ENCODE data around the gene NAV2. TPM values are rescaled to one million over a fixed set of nuclear protein-coding genes. Genes with fewer than 3 reads are reported as not detected.

The NAV2 gene
- total and polyA plus RNA-seq, 4 experiments from 2014 or later, result 1.1 to 6.2 (median 4.2) TPM; not detected in 1

DNA sequence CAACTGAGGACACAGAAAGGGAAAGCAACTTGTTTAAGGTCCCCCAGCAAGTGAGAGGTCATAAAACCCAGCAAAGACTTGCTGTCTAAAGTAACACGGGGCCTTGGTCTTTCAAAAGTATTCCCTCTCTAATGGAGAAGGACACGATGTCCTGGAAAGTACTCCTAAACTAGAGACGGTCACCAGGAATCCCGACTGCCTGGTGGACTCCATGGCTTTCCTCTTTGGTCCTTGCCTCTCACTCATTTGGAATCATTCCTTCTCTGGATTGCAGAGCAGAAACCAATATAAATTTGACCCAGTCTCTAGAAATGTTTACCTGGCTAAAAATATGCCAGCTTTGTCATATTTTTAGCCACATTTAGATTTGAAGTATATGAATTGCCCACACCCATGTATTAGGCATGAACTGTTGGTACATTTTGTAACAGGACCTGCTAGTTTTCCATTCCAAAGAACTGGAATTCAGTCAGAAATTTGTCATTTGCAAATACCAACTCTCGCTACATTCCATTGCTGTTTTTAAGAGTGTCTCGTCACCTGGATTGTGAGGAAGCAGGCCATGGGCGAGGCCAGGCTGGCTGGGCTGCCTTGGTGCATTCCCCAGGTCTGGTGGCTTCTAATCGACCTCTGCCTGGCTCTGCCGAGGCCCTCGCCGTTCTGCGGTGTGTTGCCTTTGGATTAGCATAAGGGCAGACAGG, 12.9 kb downstream of the NAV2 start:
- H3K27me3 Mint-ChIP-seq, result no peaks in the 10 kb centered on the region
- intact Hi-C loops (cut with micrococcal nuclease), result loop anchor here (10.0 kb wide), 1 partner anchor 639 kb away; the partner anchor contains the start of gene HTATIP2
- H3K4me1 Mint-ChIP-seq, result peaks cover 29 to 59% (median 35%) of the 10 kb centered on the region in 4 donors
- peaks cover 0 to 2% (median 0%) of the 10 kb centered on the region in 8 donors for H3K9me3 Mint-ChIP-seq
- no peaks in the 10 kb centered on the region for H3K27me3 ChIP-seq (ENCODE audit: insufficient read depth, low read length)
- H3K36me3 ChIP-seq (ENCODE audit: insufficient read depth, low read length), result no peaks in the 10 kb centered on the region
- peak overlapping the region; percentile 12 to 98 (median 68) for H3K27ac Mint-ChIP-seq
- no peaks in the 10 kb centered on the region for H3K36me3 Mint-ChIP-seq
- H3K4me1 ChIP-seq (ENCODE audit: insufficient read depth, low read length), result peaks cover 31% of the 10 kb centered on the region
- DNase-seq, result no peak
- H3K4me3 ChIP-seq (ENCODE audit: low read length in 2 of 2), result no peak overlapping the region
- H3K27ac ChIP-seq (ENCODE audit: low read depth, low read length), result peak overlapping the region; percentile 6
- POLR2A ChIA-PET (ENCODE audit: partially characterized antibody), result interaction anchor here (3.9 kb wide), 1 partner anchor 13 kb away, joined by 106 read pairs; the partner anchor contains the start of gene NAV2
- peak overlapping the region in 1 of 8 donors; percentile 31 for H3K4me3 Mint-ChIP-seq
- CTCF ChIA-PET (ENCODE audit: partially characterized antibody), result no interaction called here
- no peaks in the 10 kb centered on the region for H3K9me3 ChIP-seq (ENCODE audit: control insufficient read depth in 1 of 2, low read length in 2 of 2)

DNA sequence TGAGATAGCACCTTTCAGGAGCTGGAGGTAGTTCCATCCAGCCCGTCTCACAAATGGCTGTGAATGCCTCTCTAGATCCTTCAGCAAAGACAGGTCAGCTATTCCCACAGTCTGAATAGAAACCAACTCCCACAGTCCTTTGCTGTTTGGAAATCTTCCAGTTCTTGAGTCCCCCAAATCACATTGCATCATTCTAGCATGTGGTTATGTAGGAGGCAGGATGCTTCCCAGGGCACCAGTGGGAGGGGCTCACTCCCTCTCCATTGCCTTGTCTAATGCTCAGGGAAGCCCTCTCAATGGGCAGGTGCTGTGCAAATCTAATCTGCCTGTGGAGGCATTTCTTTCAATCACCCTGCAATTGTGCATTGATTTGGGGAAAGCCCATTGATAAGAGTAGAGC, 14.6 kb downstream of the NAV2 start:
- Mint-ChIP-seq H3K27ac (peak overlapping the region in 2 of 7 donors; percentile 24 to 72), H3K4me1 (peaks cover 25 to 48% (median 33%) of the 10 kb centered on the region in 4 donors), H3K36me3 (no peaks in the 10 kb centered on the region), H3K4me3 (no peak overlapping the region), H3K27me3 (peaks cover 0 to 2% of the 10 kb centered on the region in 2 donors), H3K9me3 (peaks cover 0 to 2% (median 0%) of the 10 kb centered on the region in 8 donors)
- intact Hi-C loops (cut with micrococcal nuclease), result loop anchor here (10.0 kb wide), 1 partner anchor 638 kb away; the partner anchor contains the start of gene HTATIP2
- H3K36me3 ChIP-seq (ENCODE audit: insufficient read depth, low read length), result no peaks in the 10 kb centered on the region
- H3K27ac ChIP-seq (ENCODE audit: low read depth, low read length), result no peak overlapping the region
- no peaks in the 10 kb centered on the region for H3K9me3 ChIP-seq (ENCODE audit: control insufficient read depth in 1 of 2, low read length in 2 of 2)
- POLR2A ChIA-PET (ENCODE audit: partially characterized antibody), result interaction anchor here (1.0 kb wide), 1 partner anchor 14 kb away, joined by 3 read pairs; the partner anchor contains the start of gene NAV2
- no peaks in the 10 kb centered on the region for H3K27me3 ChIP-seq (ENCODE audit: insufficient read depth, low read length)
- DNase-seq, result no peak
- CTCF ChIA-PET (ENCODE audit: partially characterized antibody), result interaction anchor here (0.7 to 1.7 kb wide), 5 partner anchors 8 to 174 kb away, joined by 3 to 8 read pairs (median 5); no protein-coding TSS in a partner anchor
- peaks cover 30% of the 10 kb centered on the region for H3K4me1 ChIP-seq (ENCODE audit: insufficient read depth, low read length)
- H3K4me3 ChIP-seq (ENCODE audit: low read length in 2 of 2), result no peak overlapping the region

DNA sequence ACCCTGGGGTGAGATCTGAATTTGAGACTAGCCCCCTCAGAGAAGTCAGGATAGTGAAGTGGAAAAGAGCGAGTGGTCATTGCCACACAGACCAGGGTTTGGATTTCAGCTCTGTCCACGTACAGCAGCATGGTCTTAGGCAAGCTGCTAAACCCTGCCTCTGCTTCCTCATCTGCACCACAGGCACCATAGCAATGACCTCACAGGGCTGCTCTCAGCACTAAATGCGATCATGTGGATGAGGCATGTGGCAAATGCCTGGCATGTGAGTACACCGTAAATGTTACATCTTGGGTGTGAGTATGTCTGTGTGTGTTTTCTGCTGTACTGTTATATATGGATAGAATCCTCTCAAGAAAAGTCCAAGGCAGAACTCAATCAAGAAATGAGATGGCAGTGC, 15.8 kb downstream of the NAV2 start:
- POLR2A ChIA-PET (ENCODE audit: partially characterized antibody), result no interaction called here
- H3K4me3 ChIP-seq (ENCODE audit: low read length in 2 of 2), result no peak overlapping the region
- H3K27ac ChIP-seq (ENCODE audit: low read depth, low read length), result no peak overlapping the region
- Mint-ChIP-seq H3K27ac (no peak overlapping the region), H3K4me1 (peaks cover 14 to 36% (median 21%) of the 10 kb centered on the region in 4 donors), H3K27me3 (peaks cover 0 to 2% of the 10 kb centered on the region in 2 donors), H3K4me3 (no peak overlapping the region), H3K9me3 (no peaks in the 10 kb centered on the region), H3K36me3 (no peaks in the 10 kb centered on the region)
- no peaks in the 10 kb centered on the region for H3K36me3 ChIP-seq (ENCODE audit: insufficient read depth, low read length)
- no peaks in the 10 kb centered on the region for H3K9me3 ChIP-seq (ENCODE audit: control insufficient read depth in 1 of 2, low read length in 2 of 2)
- peaks cover 18% of the 10 kb centered on the region for H3K4me1 ChIP-seq (ENCODE audit: insufficient read depth, low read length)
- no peak for DNase-seq
- no peaks in the 10 kb centered on the region for H3K27me3 ChIP-seq (ENCODE audit: insufficient read depth, low read length)
- CTCF ChIA-PET (ENCODE audit: partially characterized antibody), result interaction anchor here (2.9 kb wide), 1 partner anchor 165 kb away, joined by 10 read pairs; no protein-coding TSS in a partner anchor
- intact Hi-C loops (cut with micrococcal nuclease), result loop anchor here (10.0 kb wide), 1 partner anchor 636 kb away; the partner anchor contains the start of gene HTATIP2

DNA sequence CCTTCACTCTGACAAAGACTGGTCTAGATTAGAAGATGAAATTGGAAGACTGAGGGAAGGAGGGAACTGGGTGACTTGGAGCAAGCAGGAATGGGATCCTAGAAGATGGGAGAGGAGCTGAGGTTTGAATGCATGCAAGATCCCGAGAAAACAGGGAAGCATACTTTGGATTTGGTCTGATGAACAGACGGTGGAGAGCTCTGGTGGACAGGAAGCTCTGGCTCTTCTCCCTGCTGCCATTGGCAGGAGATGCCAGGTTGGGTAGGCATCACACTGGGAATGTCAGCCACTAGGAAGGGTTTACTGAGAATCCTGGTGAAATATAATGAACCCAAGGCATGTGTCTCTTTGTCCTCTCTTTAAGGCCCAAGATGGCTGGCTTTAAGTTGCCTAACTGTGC, 16.5 kb downstream of the NAV2 start:
- Histone ChIP-seq H3K9me3 (ENCODE audit: control insufficient read depth in 1 of 2, low read length in 2 of 2) (no peaks in the 10 kb centered on the region), H3K27me3 (ENCODE audit: insufficient read depth, low read length) (no peaks in the 10 kb centered on the region), H3K4me3 (ENCODE audit: low read length in 2 of 2) (no peak overlapping the region), H3K4me1 (ENCODE audit: insufficient read depth, low read length) (peaks cover 11% of the 10 kb centered on the region), H3K36me3 (ENCODE audit: insufficient read depth, low read length) (no peaks in the 10 kb centered on the region), H3K27ac (ENCODE audit: low read depth, low read length) (no peak overlapping the region)
- no peaks in the 10 kb centered on the region for H3K36me3 Mint-ChIP-seq
- no peak overlapping the region for H3K4me3 Mint-ChIP-seq
- peaks cover 0 to 2% of the 10 kb centered on the region in 2 donors for H3K27me3 Mint-ChIP-seq
- POLR2A ChIA-PET (ENCODE audit: partially characterized antibody), result no interaction called here
- H3K27ac Mint-ChIP-seq, result no peak overlapping the region
- intact Hi-C loops (cut with micrococcal nuclease), result loop anchor here (10.0 kb wide), 1 partner anchor 636 kb away; the partner anchor contains the start of gene HTATIP2
- CTCF ChIA-PET (ENCODE audit: partially characterized antibody), result interaction anchor here (2.9 kb wide), 1 partner anchor 166 kb away, joined by 10 read pairs; no protein-coding TSS in a partner anchor
- H3K4me1 Mint-ChIP-seq, result peaks cover 7 to 29% (median 14%) of the 10 kb centered on the region in 4 donors
- DNase-seq, result no peak
- no peaks in the 10 kb centered on the region for H3K9me3 Mint-ChIP-seq

DNA sequence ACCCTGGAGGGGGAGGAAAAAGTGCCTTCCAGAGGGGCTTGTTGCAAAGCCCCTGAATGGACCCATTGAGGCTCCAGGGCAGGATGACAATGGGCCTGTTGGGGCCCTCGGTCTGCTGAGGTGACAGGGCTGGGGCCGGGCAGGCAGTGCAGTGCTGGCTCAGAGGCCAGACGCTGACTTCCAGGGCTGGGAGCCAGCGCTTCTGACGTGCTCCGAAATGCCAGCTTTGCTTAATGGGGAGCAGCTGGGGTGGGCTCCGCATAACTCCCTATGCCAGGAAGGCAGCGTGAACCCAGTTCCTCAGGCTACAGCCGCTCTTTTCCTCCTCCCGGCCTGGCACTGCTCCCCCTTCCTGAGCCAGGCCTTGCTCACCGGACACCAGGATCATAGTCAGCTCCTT, 17.7 kb downstream of the NAV2 start:
- ChIA-PET CTCF (ENCODE audit: partially characterized antibody) (interaction anchor here (2.9 kb wide), 1 partner anchor 167 kb away, joined by 10 read pairs; no protein-coding TSS in a partner anchor), POLR2A (ENCODE audit: partially characterized antibody) (no interaction called here)
- Mint-ChIP-seq H3K36me3 (no peaks in the 10 kb centered on the region), H3K27ac (no peak overlapping the region), H3K27me3 (peaks cover 0 to 2% of the 10 kb centered on the region in 2 donors), H3K9me3 (no peaks in the 10 kb centered on the region), H3K4me3 (no peak overlapping the region), H3K4me1 (peaks cover 0 to 17% (median 4%) of the 10 kb centered on the region in 4 donors)
- Histone ChIP-seq H3K9me3 (ENCODE audit: control insufficient read depth in 1 of 2, low read length in 2 of 2) (no peaks in the 10 kb centered on the region), H3K4me3 (ENCODE audit: low read length in 2 of 2) (no peak overlapping the region), H3K27ac (ENCODE audit: low read depth, low read length) (no peak overlapping the region), H3K27me3 (ENCODE audit: insufficient read depth, low read length) (no peaks in the 10 kb centered on the region), H3K36me3 (ENCODE audit: insufficient read depth, low read length) (no peaks in the 10 kb centered on the region), H3K4me1 (ENCODE audit: insufficient read depth, low read length) (no peaks in the 10 kb centered on the region)
- intact Hi-C loops (cut with micrococcal nuclease), result no loop called here
- no peak for DNase-seq

DNA sequence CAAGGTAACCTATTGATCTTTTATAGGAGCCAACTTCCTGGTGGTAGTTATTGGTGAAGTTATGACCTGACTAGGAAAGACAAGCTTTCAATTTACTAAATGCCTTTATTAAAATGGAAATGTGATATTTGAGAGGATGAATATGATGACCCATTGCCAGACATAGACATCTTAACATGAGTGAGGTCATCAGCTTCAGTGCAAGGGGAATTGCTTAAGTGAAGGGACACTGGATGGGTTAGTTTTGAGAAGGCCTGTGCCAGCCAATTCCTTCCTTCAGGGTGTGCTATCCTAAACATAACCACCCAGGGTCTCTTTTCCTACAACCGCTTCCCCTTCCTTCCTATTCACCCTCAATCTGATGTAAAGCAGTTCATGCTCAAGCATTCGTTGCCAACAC, 21.5 kb downstream of the NAV2 start:
- ChIA-PET CTCF (ENCODE audit: partially characterized antibody) (interaction anchor here (1.7 to 6.9 kb wide), 3 partner anchors 9 to 170 kb away, joined by 8 to 62 read pairs (median 12); no protein-coding TSS in a partner anchor), POLR2A (ENCODE audit: partially characterized antibody) (interaction anchor here (2.5 kb wide), 1 partner anchor 22 kb away, joined by 14 read pairs; the partner anchor contains the start of gene NAV2)
- H3K27ac ChIP-seq (ENCODE audit: low read depth, low read length), result no peak overlapping the region
- H3K9me3 ChIP-seq (ENCODE audit: control insufficient read depth in 1 of 2, low read length in 2 of 2), result no peaks in the 10 kb centered on the region
- intact Hi-C loops (cut with micrococcal nuclease), result no loop called here
- Mint-ChIP-seq H3K27me3 (peaks cover 0 to 2% of the 10 kb centered on the region in 2 donors), H3K9me3 (no peaks in the 10 kb centered on the region), H3K4me3 (no peak overlapping the region), H3K27ac (no peak overlapping the region), H3K36me3 (no peaks in the 10 kb centered on the region), H3K4me1 (no peaks in the 10 kb centered on the region)
- no peak overlapping the region for H3K4me3 ChIP-seq (ENCODE audit: low read length in 2 of 2)
- no peaks in the 10 kb centered on the region for H3K36me3 ChIP-seq (ENCODE audit: insufficient read depth, low read length)
- no peaks in the 10 kb centered on the region for H3K27me3 ChIP-seq (ENCODE audit: insufficient read depth, low read length)
- no peak for DNase-seq
- H3K4me1 ChIP-seq (ENCODE audit: insufficient read depth, low read length), result no peaks in the 10 kb centered on the region

Data from CD4-positive, alpha-beta memory T cell (primary cell).